ENCODE results near the gene NNAT.
A peak's percentile ranks its signal among the peaks of the same experiment; 100 is the strongest.
"Not testable (repeated sequence)": the region's sequence is repeated elsewhere in the genome, so short reads cannot be mapped to it uniquely, and the experiment has no call there.

The NNAT gene, protein sequence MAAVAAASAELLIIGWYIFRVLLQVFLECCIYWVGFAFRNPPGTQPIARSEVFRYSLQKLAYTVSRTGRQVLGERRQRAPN

DNA sequence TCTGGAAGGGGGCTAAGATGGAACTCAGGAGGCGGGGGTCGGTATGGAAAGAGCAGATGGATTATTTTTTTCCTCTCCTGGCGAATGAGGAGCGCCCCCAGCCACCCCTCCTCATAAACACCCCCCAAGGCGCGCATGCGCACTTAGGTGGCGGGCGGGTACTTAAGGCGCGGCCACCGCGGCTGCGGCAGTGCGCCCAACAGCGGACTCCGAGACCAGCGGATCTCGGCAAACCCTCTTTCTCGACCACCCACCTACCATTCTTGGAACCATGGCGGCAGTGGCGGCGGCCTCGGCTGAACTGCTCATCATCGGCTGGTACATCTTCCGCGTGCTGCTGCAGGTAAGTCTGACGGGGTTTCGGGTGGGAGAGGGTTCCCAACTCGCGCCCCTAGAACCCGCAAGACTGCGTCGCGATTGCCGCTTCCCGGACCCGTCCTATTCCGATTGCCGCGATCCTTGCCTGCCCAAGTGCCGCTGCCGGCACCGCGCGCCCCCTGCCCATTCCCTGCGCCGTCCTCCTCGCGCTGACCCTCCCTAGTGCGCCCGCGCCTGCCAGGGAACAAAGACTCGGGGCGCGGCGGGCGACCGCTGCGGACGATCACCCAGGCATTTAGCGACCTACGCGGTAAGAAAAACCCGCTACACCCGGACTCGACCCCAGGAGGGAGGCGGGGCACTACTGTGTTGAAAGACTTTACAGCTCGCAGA, at the start of gene NNAT:
Gene NNAT, plus strand, starts transcription at position 190 of the 711 bp plus-strand sequence. Its CDS starts 82 bp downstream, at position 272.
- TF ChIP-seq, protein P1, sequence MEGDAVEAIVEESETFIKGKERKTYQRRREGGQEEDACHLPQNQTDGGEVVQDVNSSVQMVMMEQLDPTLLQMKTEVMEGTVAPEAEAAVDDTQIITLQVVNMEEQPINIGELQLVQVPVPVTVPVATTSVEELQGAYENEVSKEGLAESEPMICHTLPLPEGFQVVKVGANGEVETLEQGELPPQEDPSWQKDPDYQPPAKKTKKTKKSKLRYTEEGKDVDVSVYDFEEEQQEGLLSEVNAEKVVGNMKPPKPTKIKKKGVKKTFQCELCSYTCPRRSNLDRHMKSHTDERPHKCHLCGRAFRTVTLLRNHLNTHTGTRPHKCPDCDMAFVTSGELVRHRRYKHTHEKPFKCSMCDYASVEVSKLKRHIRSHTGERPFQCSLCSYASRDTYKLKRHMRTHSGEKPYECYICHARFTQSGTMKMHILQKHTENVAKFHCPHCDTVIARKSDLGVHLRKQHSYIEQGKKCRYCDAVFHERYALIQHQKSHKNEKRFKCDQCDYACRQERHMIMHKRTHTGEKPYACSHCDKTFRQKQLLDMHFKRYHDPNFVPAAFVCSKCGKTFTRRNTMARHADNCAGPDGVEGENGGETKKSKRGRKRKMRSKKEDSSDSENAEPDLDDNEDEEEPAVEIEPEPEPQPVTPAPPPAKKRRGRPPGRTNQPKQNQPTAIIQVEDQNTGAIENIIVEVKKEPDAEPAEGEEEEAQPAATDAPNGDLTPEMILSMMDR (IDR thresholded peaks at IDR 0.05; ENCODE audit: low read depth, low read length), result no peak
- Histone ChIP-seq H3K36me3 (peaks cover 48% of the 10 kb centered on the region), H3K9me3 (ENCODE audit: severe bottlenecking) (peaks cover 12% of the 10 kb centered on the region), H3K27me3 (ENCODE audit: insufficient read depth, low read depth, severe bottlenecking) (no peaks in the 10 kb centered on the region), H3K27ac (peak within 1 kb of the TSS; percentile 55), H3K4me3 (ENCODE audit: low read depth, low read length) (no peak within 1 kb of the TSS)
- DNase-seq, result no peak

DNA sequence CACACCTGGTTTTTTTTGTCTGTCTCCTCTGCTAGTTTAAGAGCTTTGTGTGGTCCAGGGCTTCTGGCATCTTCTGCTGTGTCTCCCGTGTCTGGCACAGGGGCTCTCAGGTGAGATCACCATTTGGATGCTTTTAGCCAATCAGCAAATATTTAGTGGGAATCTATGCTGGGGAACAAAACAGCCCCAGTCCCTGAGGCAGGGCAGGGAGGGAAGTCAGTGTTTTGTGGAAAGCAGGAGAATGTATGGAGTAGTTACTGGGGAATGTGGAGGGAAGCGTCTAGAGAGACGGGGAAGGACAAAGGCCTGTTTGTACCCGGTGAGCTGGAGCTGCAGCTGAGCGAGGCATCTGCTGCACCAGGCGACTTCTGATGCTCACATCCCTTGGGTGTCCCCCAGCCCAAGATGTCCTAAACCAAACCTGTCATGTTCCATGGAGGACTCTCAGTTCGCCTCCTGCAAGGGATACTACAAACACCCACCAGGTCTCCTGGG, 49.3 kb upstream of the NNAT start:
- Histone ChIP-seq H3K36me3 (no peaks in the 10 kb centered on the region), H3K27me3 (ENCODE audit: insufficient read depth, low read depth, severe bottlenecking) (no peaks in the 10 kb centered on the region), H3K9me3 (ENCODE audit: severe bottlenecking) (no peaks in the 10 kb centered on the region), H3K27ac (no peak overlapping the region), H3K4me3 (ENCODE audit: low read depth, low read length) (no peak overlapping the region)
- no peak for DNase-seq
- TF ChIP-seq, protein P1 (IDR thresholded peaks at IDR 0.05; ENCODE audit: low read depth, low read length), result no peak

DNA sequence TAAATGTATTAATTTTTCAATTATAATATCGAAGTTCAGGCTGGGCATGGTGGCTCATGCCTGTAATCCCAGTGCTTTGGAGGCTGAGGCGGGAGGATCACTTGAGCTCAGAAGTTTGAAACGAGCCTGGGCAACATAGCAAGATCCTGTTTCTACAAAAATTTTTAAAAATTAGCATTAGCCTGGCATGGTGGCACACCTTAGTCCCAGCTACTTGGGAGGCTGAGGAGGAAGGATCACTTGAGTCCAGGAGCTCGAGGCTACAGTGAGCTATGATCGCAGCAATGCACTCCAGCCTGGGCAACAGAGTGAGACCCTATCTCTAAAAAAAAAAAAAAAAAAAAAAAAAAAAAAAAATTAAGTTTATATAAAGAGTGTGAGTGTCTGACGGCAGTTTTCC, 48.6 kb upstream of the NNAT start:
- H3K27ac ChIP-seq; H3K36me3 ChIP-seq; H3K27me3 ChIP-seq (ENCODE audit: insufficient read depth, low read depth, severe bottlenecking); H3K9me3 ChIP-seq (ENCODE audit: severe bottlenecking); H3K4me3 ChIP-seq (ENCODE audit: low read depth, low read length); DNase-seq: not testable (repeated sequence)

DNA sequence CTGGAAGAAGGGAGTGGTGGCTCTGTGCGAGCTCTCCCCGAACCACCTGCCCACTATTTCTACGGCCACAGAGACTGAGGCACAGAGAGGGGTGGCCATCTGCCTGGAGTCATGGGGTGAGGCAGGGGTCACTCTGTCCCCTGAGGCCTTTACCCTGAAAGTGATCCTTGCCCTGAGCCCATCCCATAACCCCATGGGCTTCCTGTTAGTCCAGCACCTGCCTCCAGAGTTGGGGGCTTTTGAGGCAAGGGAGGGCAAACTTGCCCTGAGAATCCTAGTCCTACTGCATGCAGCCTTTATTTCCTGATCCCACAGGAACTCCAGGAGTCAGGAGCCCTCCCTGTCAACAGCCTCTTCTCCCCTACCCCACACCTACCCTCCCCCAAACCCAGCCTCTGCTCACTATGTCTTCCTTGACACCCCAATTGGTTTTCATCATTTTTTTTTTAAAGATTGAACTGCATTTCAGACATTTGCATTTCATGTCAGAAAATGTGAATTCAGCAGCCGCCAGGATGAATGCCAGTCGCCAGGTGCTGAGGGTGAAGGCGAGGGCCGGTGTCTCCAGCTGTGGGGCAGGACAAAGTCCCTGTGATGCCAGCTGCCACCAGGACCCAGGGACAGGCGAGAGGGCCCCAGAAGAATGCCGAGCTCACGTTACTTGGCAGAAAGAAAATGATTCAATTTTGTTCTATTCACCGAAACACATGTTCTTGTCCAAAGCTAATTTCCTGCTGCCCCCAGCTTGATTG, 47.6 kb upstream of the NNAT start:
- no peaks in the 10 kb centered on the region for H3K9me3 ChIP-seq (ENCODE audit: severe bottlenecking)
- no peaks in the 10 kb centered on the region for H3K27me3 ChIP-seq (ENCODE audit: insufficient read depth, low read depth, severe bottlenecking)
- no peak overlapping the region for H3K4me3 ChIP-seq (ENCODE audit: low read depth, low read length)
- DNase-seq, result no peak
- H3K27ac ChIP-seq, result no peak overlapping the region
- TF ChIP-seq, protein P1 (IDR thresholded peaks at IDR 0.05; ENCODE audit: low read depth, low read length), result no peak
- H3K36me3 ChIP-seq, result no peaks in the 10 kb centered on the region

DNA sequence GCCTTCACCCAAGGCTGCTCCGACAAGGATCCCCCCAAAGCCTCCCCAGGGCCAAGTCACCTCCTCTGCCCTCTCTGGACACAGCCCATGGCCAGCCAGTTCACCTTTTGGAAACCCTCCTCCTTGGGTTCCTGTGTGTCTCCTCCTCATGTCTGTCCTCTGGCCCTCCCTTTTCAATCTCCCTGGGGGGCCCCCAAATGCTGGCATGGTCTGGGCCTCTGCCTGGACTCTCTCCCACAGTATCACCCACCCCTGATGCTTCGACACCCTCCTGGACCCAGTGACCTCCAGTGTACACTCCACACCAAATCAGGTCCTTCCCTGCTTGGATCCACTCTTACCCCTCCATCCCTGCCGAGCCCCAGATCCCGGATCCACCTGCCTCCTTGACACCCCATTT, 46.7 kb upstream of the NNAT start:
- Histone ChIP-seq H3K27me3 (ENCODE audit: insufficient read depth, low read depth, severe bottlenecking) (no peaks in the 10 kb centered on the region), H3K4me3 (ENCODE audit: low read depth, low read length) (no peak overlapping the region), H3K36me3 (no peaks in the 10 kb centered on the region), H3K9me3 (ENCODE audit: severe bottlenecking) (no peaks in the 10 kb centered on the region), H3K27ac (no peak overlapping the region)
- TF ChIP-seq, protein P1 (IDR thresholded peaks at IDR 0.05; ENCODE audit: low read depth, low read length), result no peak
- DNase-seq, result no peak

DNA sequence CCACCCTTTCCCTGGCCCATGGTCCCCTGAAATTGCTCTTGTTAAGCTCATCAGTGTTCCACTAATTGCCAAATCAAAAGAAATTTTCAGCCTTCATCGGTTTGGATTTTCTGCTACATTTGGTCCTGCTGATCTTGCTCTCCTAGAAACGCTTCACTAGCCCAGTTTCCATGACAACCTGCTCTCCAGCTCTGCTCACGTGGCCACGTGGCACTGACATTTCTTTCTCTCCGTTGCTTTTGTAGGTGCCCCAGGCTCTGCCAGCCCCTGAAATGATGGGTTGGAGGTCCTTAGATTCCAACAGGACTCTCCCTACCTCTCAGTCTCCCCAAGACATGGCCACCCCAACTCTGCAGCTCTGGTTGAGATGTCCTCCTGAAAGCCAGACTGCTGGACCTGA, 45.8 kb upstream of the NNAT start:
- Histone ChIP-seq H3K27ac (no peak overlapping the region), H3K36me3 (no peaks in the 10 kb centered on the region), H3K4me3 (ENCODE audit: low read depth, low read length) (no peak overlapping the region), H3K27me3 (ENCODE audit: insufficient read depth, low read depth, severe bottlenecking) (no peaks in the 10 kb centered on the region), H3K9me3 (ENCODE audit: severe bottlenecking) (no peaks in the 10 kb centered on the region)
- TF ChIP-seq, protein P1 (IDR thresholded peaks at IDR 0.05; ENCODE audit: low read depth, low read length), result no peak
- no peak for DNase-seq

All from WERI-Rb-1 (cell line).